IgD-negative memory B cell (primary cell): ENCODE measurements around the gene RDH8. TPM values are rescaled to one million over a fixed set of nuclear protein-coding genes. Genes with fewer than 3 reads are reported as not detected.

ENCODE experiments used
- H3K27ac Mint-ChIP-seq, 3 donors: one replicate each; pipeline ENCODE4 v1.8.0; 2020 to 2022; ENCODE audit warnings: mild to moderate bottlenecking in 3 of 3, mixed read lengths in 3 of 3, moderate library complexity in 1 of 3
- H3K27me3 Mint-ChIP-seq: one replicate; pipeline ENCODE4 v1.8.0; 2021; ENCODE audit warnings: mixed read lengths
- H3K36me3 Mint-ChIP-seq: one replicate; pipeline ENCODE4 v1.8.0; 2020; ENCODE audit warnings: mild to moderate bottlenecking, mixed read lengths
- H3K4me1 Mint-ChIP-seq, 3 donors: one replicate each; pipeline ENCODE4 v1.8.0; 2020 to 2022; ENCODE audit warnings: mixed read lengths in 3 of 3, mild to moderate bottlenecking in 1 of 3
- H3K4me3 Mint-ChIP-seq, 4 donors: one replicate each; pipeline ENCODE4 v1.8.0; 2020 to 2022; ENCODE audit warnings: mild to moderate bottlenecking in 4 of 4, mixed read lengths in 4 of 4, moderate library complexity in 3 of 4
- H3K9me3 Mint-ChIP-seq, 3 donors: one replicate each; pipeline ENCODE4 v1.8.0; 2020 to 2021; ENCODE audit warnings: mixed read lengths in 3 of 3, mild to moderate bottlenecking in 1 of 3
- polyA plus RNA-seq: library from polyadenylated mRNA; unstranded; fragments of 300-500 nt; fragmentation: Illumina TruSeq; gene quantifications from one replicate; pipeline ENCODE4 v1.2.3, GENCODE V29; 2021

Gene RDH8
- polyA plus RNA-seq: not detected

GRCh38 chr19:10013316-10013715 lies at the start of gene RDH8:
Gene RDH8, plus strand, starts transcription at chr19:10013483. Its CDS starts 15 bp downstream, at chr19:10013498.
- no peak within 1 kb of the TSS for H3K4me3 Mint-ChIP-seq
- no peak within 1 kb of the TSS for H3K27ac Mint-ChIP-seq
- no peaks in the 10 kb centered on the region for H3K36me3 Mint-ChIP-seq
- H3K27me3 Mint-ChIP-seq: peaks cover 39% of the 10 kb centered on the region
- peaks cover 0 to 7% (median 0%) of the 10 kb centered on the region in 3 donors for H3K4me1 Mint-ChIP-seq
- peaks cover 0 to 4% (median 1%) of the 10 kb centered on the region in 3 donors for H3K9me3 Mint-ChIP-seq

- Mint-ChIP-seq H3K27ac (no peak overlapping the region), H3K36me3 (no peaks in the 10 kb centered on the region), H3K4me3 (no peak overlapping the region), H3K4me1 (no peaks in the 10 kb centered on the region), H3K27me3 (peaks cover 34% of the 10 kb centered on the region), H3K9me3 (peaks cover 0 to 10% (median 0%) of the 10 kb centered on the region in 3 donors)
These were observed 47.3 kb upstream of the RDH8 start for GRCh38 chr19:9966024-9966423.

GRCh38 chr19:9966448-9966847 lies 46.8 kb upstream of the RDH8 start:
- Mint-ChIP-seq H3K36me3 (no peaks in the 10 kb centered on the region), H3K9me3 (peaks cover 0 to 10% (median 0%) of the 10 kb centered on the region in 3 donors), H3K4me3 (no peak overlapping the region), H3K27ac (no peak overlapping the region), H3K27me3 (peaks cover 34% of the 10 kb centered on the region), H3K4me1 (no peaks in the 10 kb centered on the region)

- H3K27me3 Mint-ChIP-seq: peaks cover 34% of the 10 kb centered on the region
- H3K4me3 Mint-ChIP-seq: no peak overlapping the region
- peaks cover 0 to 10% (median 2%) of the 10 kb centered on the region in 3 donors for H3K9me3 Mint-ChIP-seq
- H3K4me1 Mint-ChIP-seq: no peaks in the 10 kb centered on the region
- H3K27ac Mint-ChIP-seq: no peak overlapping the region
- H3K36me3 Mint-ChIP-seq: no peaks in the 10 kb centered on the region
These were observed 46.0 kb upstream of the RDH8 start for GRCh38 chr19:9967326-9967725.

GRCh38 chr19:9968820-9969687 lies 44.2 kb upstream of the RDH8 start:
- Mint-ChIP-seq H3K4me1 (no peaks in the 10 kb centered on the region), H3K27ac (peak overlapping the region in 1 of 3 donors; percentile 79), H3K36me3 (no peaks in the 10 kb centered on the region), H3K4me3 (no peak overlapping the region), H3K9me3 (peaks cover 0 to 10% (median 2%) of the 10 kb centered on the region in 3 donors), H3K27me3 (peaks cover 29% of the 10 kb centered on the region)

GRCh38 chr19:9969688-9969975 lies 43.7 kb upstream of the RDH8 start:
- no peaks in the 10 kb centered on the region for H3K36me3 Mint-ChIP-seq
- no peak overlapping the region for H3K27ac Mint-ChIP-seq
- H3K27me3 Mint-ChIP-seq: peaks cover 29% of the 10 kb centered on the region
- no peaks in the 10 kb centered on the region for H3K4me1 Mint-ChIP-seq
- no peak overlapping the region for H3K4me3 Mint-ChIP-seq
- H3K9me3 Mint-ChIP-seq: peaks cover 0 to 10% (median 2%) of the 10 kb centered on the region in 3 donors

GRCh38 chr19:9970481-9970880 lies 42.8 kb upstream of the RDH8 start:
- Mint-ChIP-seq H3K4me1 (no peaks in the 10 kb centered on the region), H3K27ac (no peak overlapping the region), H3K27me3 (peaks cover 26% of the 10 kb centered on the region), H3K4me3 (no peak overlapping the region), H3K36me3 (no peaks in the 10 kb centered on the region), H3K9me3 (peaks cover 0 to 10% (median 2%) of the 10 kb centered on the region in 3 donors)

- Mint-ChIP-seq H3K27ac (no peak overlapping the region), H3K4me1 (no peaks in the 10 kb centered on the region), H3K4me3 (no peak overlapping the region)
These were observed 42.0 kb upstream of the RDH8 start for GRCh38 chr19:9971166-9971897.

GRCh38 chr19:9972103-9972502 lies 41.2 kb upstream of the RDH8 start:
- Mint-ChIP-seq H3K4me1 (no peaks in the 10 kb centered on the region), H3K27ac (no peak overlapping the region), H3K4me3 (no peak overlapping the region), H3K27me3 (peaks cover 17% of the 10 kb centered on the region), H3K36me3 (no peaks in the 10 kb centered on the region), H3K9me3 (peaks cover 0 to 6% (median 2%) of the 10 kb centered on the region in 3 donors)

More at GRCh38 chr19:9971166-9971897, 42.0 kb upstream of the RDH8 start:
- H3K27me3 Mint-ChIP-seq: peaks cover 20% of the 10 kb centered on the region
- H3K9me3 Mint-ChIP-seq: peaks cover 0 to 7% (median 2%) of the 10 kb centered on the region in 3 donors
- no peaks in the 10 kb centered on the region for H3K36me3 Mint-ChIP-seq

- H3K27me3 Mint-ChIP-seq: peaks cover 13% of the 10 kb centered on the region
- H3K27ac Mint-ChIP-seq: peak overlapping the region in 1 of 3 donors; percentile 8
- no peak overlapping the region for H3K4me3 Mint-ChIP-seq
- peaks cover 2 to 4% (median 2%) of the 10 kb centered on the region in 3 donors for H3K9me3 Mint-ChIP-seq
- H3K4me1 Mint-ChIP-seq: no peaks in the 10 kb centered on the region
- peaks cover 1% of the 10 kb centered on the region for H3K36me3 Mint-ChIP-seq
These were observed 31.6 kb upstream of the RDH8 start for GRCh38 chr19:9981406-9982260.

GRCh38 chr19:9986787-9987281 lies 26.4 kb upstream of the RDH8 start:
- Mint-ChIP-seq H3K4me3 (no peak overlapping the region), H3K27me3 (peaks cover 8% of the 10 kb centered on the region), H3K27ac (no peak overlapping the region), H3K4me1 (peaks cover 0 to 6% (median 2%) of the 10 kb centered on the region in 3 donors), H3K9me3 (peaks cover 0 to 2% (median 0%) of the 10 kb centered on the region in 3 donors), H3K36me3 (no peaks in the 10 kb centered on the region)

- Mint-ChIP-seq H3K4me3 (no peak overlapping the region), H3K4me1 (peaks cover 0 to 8% (median 2%) of the 10 kb centered on the region in 3 donors), H3K9me3 (no peaks in the 10 kb centered on the region), H3K36me3 (no peaks in the 10 kb centered on the region), H3K27ac (no peak overlapping the region), H3K27me3 (peaks cover 6% of the 10 kb centered on the region)
These were observed 23.8 kb upstream of the RDH8 start for GRCh38 chr19:9989504-9989903.

- Mint-ChIP-seq H3K36me3 (no peaks in the 10 kb centered on the region), H3K4me3 (no peak overlapping the region), H3K9me3 (no peaks in the 10 kb centered on the region), H3K4me1 (peaks cover 0 to 11% (median 2%) of the 10 kb centered on the region in 3 donors), H3K27ac (no peak overlapping the region), H3K27me3 (peaks cover 7% of the 10 kb centered on the region)
These were observed 21.7 kb upstream of the RDH8 start for GRCh38 chr19:9991425-9992191.

GRCh38 chr19:9995084-9995483 lies 18.2 kb upstream of the RDH8 start:
- H3K4me1 Mint-ChIP-seq: peaks cover 0 to 13% (median 2%) of the 10 kb centered on the region in 3 donors
- no peaks in the 10 kb centered on the region for H3K36me3 Mint-ChIP-seq
- no peaks in the 10 kb centered on the region for H3K9me3 Mint-ChIP-seq
- H3K4me3 Mint-ChIP-seq: no peak overlapping the region
- peaks cover 15% of the 10 kb centered on the region for H3K27me3 Mint-ChIP-seq
- no peak overlapping the region for H3K27ac Mint-ChIP-seq
